Measurements from ENCODE around the gene ADNP2. TPM values are rescaled to one million over a fixed set of nuclear protein-coding genes. Genes with fewer than 3 reads are reported as not detected.

Gene ADNP2, protein sequence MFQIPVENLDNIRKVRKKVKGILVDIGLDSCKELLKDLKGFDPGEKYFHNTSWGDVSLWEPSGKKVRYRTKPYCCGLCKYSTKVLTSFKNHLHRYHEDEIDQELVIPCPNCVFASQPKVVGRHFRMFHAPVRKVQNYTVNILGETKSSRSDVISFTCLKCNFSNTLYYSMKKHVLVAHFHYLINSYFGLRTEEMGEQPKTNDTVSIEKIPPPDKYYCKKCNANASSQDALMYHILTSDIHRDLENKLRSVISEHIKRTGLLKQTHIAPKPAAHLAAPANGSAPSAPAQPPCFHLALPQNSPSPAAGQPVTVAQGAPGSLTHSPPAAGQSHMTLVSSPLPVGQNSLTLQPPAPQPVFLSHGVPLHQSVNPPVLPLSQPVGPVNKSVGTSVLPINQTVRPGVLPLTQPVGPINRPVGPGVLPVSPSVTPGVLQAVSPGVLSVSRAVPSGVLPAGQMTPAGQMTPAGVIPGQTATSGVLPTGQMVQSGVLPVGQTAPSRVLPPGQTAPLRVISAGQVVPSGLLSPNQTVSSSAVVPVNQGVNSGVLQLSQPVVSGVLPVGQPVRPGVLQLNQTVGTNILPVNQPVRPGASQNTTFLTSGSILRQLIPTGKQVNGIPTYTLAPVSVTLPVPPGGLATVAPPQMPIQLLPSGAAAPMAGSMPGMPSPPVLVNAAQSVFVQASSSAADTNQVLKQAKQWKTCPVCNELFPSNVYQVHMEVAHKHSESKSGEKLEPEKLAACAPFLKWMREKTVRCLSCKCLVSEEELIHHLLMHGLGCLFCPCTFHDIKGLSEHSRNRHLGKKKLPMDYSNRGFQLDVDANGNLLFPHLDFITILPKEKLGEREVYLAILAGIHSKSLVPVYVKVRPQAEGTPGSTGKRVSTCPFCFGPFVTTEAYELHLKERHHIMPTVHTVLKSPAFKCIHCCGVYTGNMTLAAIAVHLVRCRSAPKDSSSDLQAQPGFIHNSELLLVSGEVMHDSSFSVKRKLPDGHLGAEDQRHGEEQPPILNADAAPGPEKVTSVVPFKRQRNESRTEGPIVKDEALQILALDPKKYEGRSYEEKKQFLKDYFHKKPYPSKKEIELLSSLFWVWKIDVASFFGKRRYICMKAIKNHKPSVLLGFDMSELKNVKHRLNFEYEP
- 12.6 and 13.8 TPM in 2 replicates for total RNA-seq (2021)
- percentile 89 among the genes with signal in this experiment for Bru-seq, nascent RNA
- percentile 92 among the genes with signal in this experiment for BruChase-seq, experiment 1, labeled RNA remaining after a 2-hour chase
- percentile 87 among the genes with signal in this experiment for BruChase-seq, experiment 2, labeled RNA remaining after a 6-hour chase
- long read RNA-seq, full-length matches to known transcripts, result 4 of 5 reads
- long read RNA-seq, partial matches to known transcripts, result 0 of 5 reads
- long read RNA-seq, other reads (novel, unspliced or antisense), result 1 of 5 reads

DNA sequence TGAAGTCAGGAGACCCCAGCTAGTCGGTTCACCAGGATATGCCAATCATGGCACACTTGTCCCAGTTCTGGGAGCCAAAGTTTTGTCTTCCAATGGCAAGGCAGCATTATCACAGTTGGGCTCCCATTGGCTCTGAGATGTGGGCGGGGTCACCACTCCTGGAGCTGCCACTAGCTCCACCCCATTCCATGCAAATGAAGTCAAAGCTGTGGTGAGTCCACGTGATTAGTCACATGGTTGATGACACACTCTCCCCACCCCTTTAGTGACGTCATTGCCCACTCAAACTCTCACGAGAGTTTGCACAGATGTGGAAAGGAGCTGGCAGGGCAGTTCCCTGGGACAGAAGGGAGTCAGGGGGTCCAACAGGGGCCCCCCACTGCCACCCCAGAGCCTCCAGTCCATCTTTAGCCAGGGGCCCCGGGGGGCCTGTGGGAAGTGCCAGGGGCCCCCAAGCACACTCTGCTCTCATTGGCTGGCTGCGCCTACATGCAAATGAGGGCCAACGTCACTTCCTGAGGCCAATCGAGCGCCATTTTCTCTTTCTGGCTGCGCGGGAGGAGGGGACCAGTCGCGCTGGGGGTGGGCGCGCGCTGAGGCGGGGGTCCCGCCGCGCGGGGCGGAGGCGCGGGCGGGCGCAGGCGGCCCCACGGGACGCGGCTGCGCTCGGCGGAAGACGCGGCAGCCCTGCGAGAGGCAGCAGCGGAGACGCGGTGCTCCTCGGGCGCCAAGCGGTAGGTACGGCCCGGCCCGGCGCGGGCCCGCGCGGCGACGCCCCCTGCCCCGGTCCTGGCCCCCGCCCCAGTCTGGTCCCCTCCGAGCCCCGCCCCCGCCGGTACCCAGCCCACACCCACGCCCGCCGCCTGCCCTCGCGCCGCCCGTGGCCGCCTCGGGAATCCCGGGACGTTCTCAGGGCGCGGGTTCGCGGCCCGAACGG is at the start of gene ADNP2:
TSS of gene ADNP2 (plus strand) at position 524 of the 937 bp plus-strand sequence. CDS start 8,281 bp downstream, outside the sequence.
- Histone ChIP-seq H3K36me3 (ENCODE audit: low read depth) (peaks cover 4% of the 10 kb centered on the region; the same call in 1 of the 2 replicates), H2AFZ (peak within 1 kb of the TSS; percentile 69), H4K20me1 (ENCODE audit: insufficient read depth) (peaks cover 30% of the 10 kb centered on the region), H3K27me3 (ENCODE audit: insufficient read depth, low read depth) (no peaks in the 10 kb centered on the region), H3K79me2 (ENCODE audit: low read depth) (peaks cover 42% of the 10 kb centered on the region), H3K9me3 (ENCODE audit: insufficient read depth, low read depth) (no peaks in the 10 kb centered on the region), H3K4me3 (peak within 1 kb of the TSS; percentile 81), H3F3A (ENCODE audit: insufficient read depth, low read depth) (peaks cover 8% of the 10 kb centered on the region; the same call in 1 of the 2 replicates), H3K4me1 (replicated peaks; ENCODE audit: insufficient read depth) (peaks cover 12% of the 10 kb centered on the region), H3K9me2 (ENCODE audit: insufficient read depth) (no peaks in the 10 kb centered on the region), H3K4me2 (peak within 1 kb of the TSS; percentile 93), H3K27ac (peak within 1 kb of the TSS; percentile 74)
- ChIA-PET POLR2A (ENCODE audit: unreplicated experiment) (interaction anchor here (1.3 kb wide), 1 partner anchor 75 kb away, joined by 7 read pairs; no protein-coding TSS in a partner anchor), CTCF (no interaction called here)
- TSS peak; percentile 23 for BruUV-seq (replicated peaks)
- intact Hi-C loops (cut with micrococcal nuclease; ENCODE audit: unreplicated experiment), result loop anchor here (1.0 kb wide), 1 partner anchor 75 kb away; the partner anchor contains the start of gene RBFA
- no peak for TF ChIP-seq EZH2 (IDR thresholded peaks at IDR 0.05; ENCODE audit: low read depth)
- TF ChIP-seq, protein P1, sequence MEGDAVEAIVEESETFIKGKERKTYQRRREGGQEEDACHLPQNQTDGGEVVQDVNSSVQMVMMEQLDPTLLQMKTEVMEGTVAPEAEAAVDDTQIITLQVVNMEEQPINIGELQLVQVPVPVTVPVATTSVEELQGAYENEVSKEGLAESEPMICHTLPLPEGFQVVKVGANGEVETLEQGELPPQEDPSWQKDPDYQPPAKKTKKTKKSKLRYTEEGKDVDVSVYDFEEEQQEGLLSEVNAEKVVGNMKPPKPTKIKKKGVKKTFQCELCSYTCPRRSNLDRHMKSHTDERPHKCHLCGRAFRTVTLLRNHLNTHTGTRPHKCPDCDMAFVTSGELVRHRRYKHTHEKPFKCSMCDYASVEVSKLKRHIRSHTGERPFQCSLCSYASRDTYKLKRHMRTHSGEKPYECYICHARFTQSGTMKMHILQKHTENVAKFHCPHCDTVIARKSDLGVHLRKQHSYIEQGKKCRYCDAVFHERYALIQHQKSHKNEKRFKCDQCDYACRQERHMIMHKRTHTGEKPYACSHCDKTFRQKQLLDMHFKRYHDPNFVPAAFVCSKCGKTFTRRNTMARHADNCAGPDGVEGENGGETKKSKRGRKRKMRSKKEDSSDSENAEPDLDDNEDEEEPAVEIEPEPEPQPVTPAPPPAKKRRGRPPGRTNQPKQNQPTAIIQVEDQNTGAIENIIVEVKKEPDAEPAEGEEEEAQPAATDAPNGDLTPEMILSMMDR (conservative IDR thresholded peaks at IDR 0.05), result no peak
- peak; percentile 81 to 92 for DNase-seq

DNA sequence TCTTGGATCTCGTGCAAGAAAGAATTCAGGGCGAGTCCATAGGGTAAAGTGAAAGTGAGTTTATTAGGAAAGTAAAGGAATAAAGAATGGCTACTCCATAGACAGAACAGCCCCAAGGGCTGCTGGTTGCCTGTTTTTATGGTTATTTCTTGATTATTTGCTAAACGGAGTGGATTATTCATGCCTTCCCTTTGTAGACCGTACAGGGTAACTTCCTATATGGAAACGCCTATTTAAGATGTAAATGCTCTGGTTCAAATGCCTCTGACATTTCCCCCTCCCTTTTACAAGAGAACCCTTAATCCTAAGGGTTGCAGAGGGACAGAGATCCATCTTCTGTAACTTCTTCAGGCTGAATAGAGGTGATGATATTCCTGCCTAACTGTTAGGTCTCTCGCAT is 49.1 kb upstream of the ADNP2 start:
- Histone ChIP-seq H3F3A (ENCODE audit: insufficient read depth, low read depth) (no peaks in the 10 kb centered on the region), H3K9me3 (ENCODE audit: insufficient read depth, low read depth) (peaks cover 39% of the 10 kb centered on the region; the same call in 1 of the 2 replicates), H4K20me1 (ENCODE audit: insufficient read depth) (no peaks in the 10 kb centered on the region), H3K9me2 (ENCODE audit: insufficient read depth) (no peaks in the 10 kb centered on the region), H3K79me2 (ENCODE audit: low read depth) (no peaks in the 10 kb centered on the region), H3K36me3 (ENCODE audit: low read depth) (no peaks in the 10 kb centered on the region), H3K4me1 (replicated peaks; ENCODE audit: insufficient read depth) (no peaks in the 10 kb centered on the region), H3K27ac (no peak overlapping the region), H3K4me2 (peak overlapping the region; percentile 4; the same call in 1 of the 2 replicates), H2AFZ (no peak overlapping the region), H3K4me3 (no peak overlapping the region), H3K27me3 (ENCODE audit: insufficient read depth, low read depth) (peaks cover 5% of the 10 kb centered on the region; the same call in 1 of the 2 replicates)
- intact Hi-C loops (cut with micrococcal nuclease; ENCODE audit: unreplicated experiment), result no loop called here
- BruUV-seq (replicated peaks), result no TSS peak
- DNase-seq, result no peak
- TF ChIP-seq EZH2 (IDR thresholded peaks at IDR 0.05; ENCODE audit: low read depth), result no peak
- TF ChIP-seq, protein P1 (conservative IDR thresholded peaks at IDR 0.05), result no peak
- CTCF ChIA-PET, result no interaction called here
- POLR2A ChIA-PET (ENCODE audit: unreplicated experiment), result no interaction called here
